Osteocyte (in vitro differentiated cells): ENCODE results near the gene CNTNAP1. TPM values are rescaled to one million over a fixed set of nuclear protein-coding genes. Genes with fewer than 3 reads are reported as not detected.

Source experiments
- DNase-seq: peaks from one replicate; pipeline ENCODE4 v3.0.0; 2021; ENCODE audit warnings: mixed read lengths; ENCODE audit not compliant: unreplicated experiment; ENCODE audit errors: extremely low spot score
- H3K27ac Mint-ChIP-seq: one replicate; pipeline ENCODE4 v1.8.0; 2021; ENCODE audit warnings: mild to moderate bottlenecking, mixed read lengths; ENCODE audit not compliant: unreplicated experiment
- H3K27me3 Mint-ChIP-seq: one replicate; pipeline ENCODE4 v1.8.0; 2021; ENCODE audit warnings: mixed read lengths; ENCODE audit not compliant: unreplicated experiment
- H3K36me3 Mint-ChIP-seq: one replicate; pipeline ENCODE4 v1.8.0; 2021; ENCODE audit warnings: mixed read lengths; ENCODE audit not compliant: unreplicated experiment
- H3K4me1 Mint-ChIP-seq: one replicate; pipeline ENCODE4 v1.8.0; 2021; ENCODE audit warnings: mixed read lengths; ENCODE audit not compliant: unreplicated experiment
- H3K4me3 Mint-ChIP-seq: one replicate; pipeline ENCODE4 v1.8.0; 2021; ENCODE audit warnings: mild to moderate bottlenecking, moderate library complexity, mixed read lengths; ENCODE audit not compliant: unreplicated experiment
- H3K9me3 Mint-ChIP-seq: one replicate; pipeline ENCODE4 v1.8.0; 2021; ENCODE audit warnings: mixed read lengths; ENCODE audit not compliant: unreplicated experiment
- CTCF ChIP-seq: fragments of 200-600 bp; sonication (generic); IDR thresholded peaks from 2 replicates; pipeline ENCODE4 v1.5.0; 2021; ENCODE audit warnings: antibody characterized with exemption, mild to moderate bottlenecking, moderate library complexity
- total RNA-seq: library from RNA; stranded (reverse); gene quantifications from 2 replicates; pipeline ENCODE4 v1.2.1, GENCODE V29; 2021

CNTNAP1 gene
- total RNA-seq, 1 donor from 2014 or later = 35.8 TPM

GRCh38 chr17:42706732-42707131 lies 24.4 kb downstream of the CNTNAP1 start:
- no peak overlapping the region for H3K27ac Mint-ChIP-seq
- no peaks in the 10 kb centered on the region for H3K4me1 Mint-ChIP-seq
- TF ChIP-seq CTCF = no peak
- no peaks in the 10 kb centered on the region for H3K27me3 Mint-ChIP-seq
- no peaks in the 10 kb centered on the region for H3K9me3 Mint-ChIP-seq
- no peak overlapping the region for H3K4me3 Mint-ChIP-seq
- DNase-seq = no peak
- peaks cover 62% of the 10 kb centered on the region for H3K36me3 Mint-ChIP-seq

- H3K4me3 Mint-ChIP-seq = no peak overlapping the region
- no peaks in the 10 kb centered on the region for H3K4me1 Mint-ChIP-seq
- no peaks in the 10 kb centered on the region for H3K27me3 Mint-ChIP-seq
- DNase-seq = no peak
- TF ChIP-seq CTCF = no peak
- H3K36me3 Mint-ChIP-seq = peaks cover 64% of the 10 kb centered on the region
- H3K27ac Mint-ChIP-seq = no peak overlapping the region
- H3K9me3 Mint-ChIP-seq = no peaks in the 10 kb centered on the region
Observed at GRCh38 chr17:42708588-42708987, 26.3 kb downstream of the CNTNAP1 start.

GRCh38 chr17:42709561-42709960 lies 27.2 kb downstream of the CNTNAP1 start:
- Mint-ChIP-seq H3K4me3 (no peak overlapping the region), H3K9me3 (no peaks in the 10 kb centered on the region), H3K36me3 (peaks cover 64% of the 10 kb centered on the region), H3K4me1 (no peaks in the 10 kb centered on the region), H3K27me3 (no peaks in the 10 kb centered on the region), H3K27ac (no peak overlapping the region)
- no peak for TF ChIP-seq CTCF
- no peak for DNase-seq

GRCh38 chr17:42720996-42721583 lies 38.8 kb downstream of the CNTNAP1 start:
- Mint-ChIP-seq H3K4me3 (no peak overlapping the region), H3K27ac (no peak overlapping the region), H3K9me3 (no peaks in the 10 kb centered on the region), H3K4me1 (no peaks in the 10 kb centered on the region), H3K27me3 (no peaks in the 10 kb centered on the region), H3K36me3 (peaks cover 52% of the 10 kb centered on the region)
- peak; percentile 76 for TF ChIP-seq CTCF
- no peak for DNase-seq

GRCh38 chr17:42723636-42724035 lies 41.3 kb downstream of the CNTNAP1 start:
- TF ChIP-seq CTCF = no peak
- DNase-seq = no peak
- Mint-ChIP-seq H3K4me3 (no peak overlapping the region), H3K4me1 (no peaks in the 10 kb centered on the region), H3K27me3 (no peaks in the 10 kb centered on the region), H3K36me3 (peaks cover 41% of the 10 kb centered on the region), H3K27ac (no peak overlapping the region), H3K9me3 (no peaks in the 10 kb centered on the region)
